ENCODE measurements around the gene SSTR3.

SSTR3 gene

GRCh38 chr22:37226514-37226913 lies 14.2 kb upstream of the SSTR3 start:
- Histone ChIP-seq H3K36me3 (ENCODE audit: control insufficient read depth in 1 of 2, insufficient read depth in 2 of 2, low read length in 2 of 2) (peaks cover 0 to 8% of the 10 kb centered on the region in 2 donors), H3K9me3 (ENCODE audit: control insufficient read depth in 1 of 2, low read length in 2 of 2) (no peaks in the 10 kb centered on the region), H3K27me3 (ENCODE audit: control insufficient read depth in 1 of 2, insufficient read depth in 2 of 2, low read length in 2 of 2) (no peaks in the 10 kb centered on the region), H3K27ac (ENCODE audit: low read depth, low read length) (no peak overlapping the region), H3K4me3 (ENCODE audit: low read depth in 1 of 2, low read length in 2 of 2) (no peak overlapping the region), H3K9ac (ENCODE audit: low read depth in 1 of 2, low read length in 2 of 2) (no peak overlapping the region), H3K4me1 (ENCODE audit: control insufficient read depth in 1 of 2, insufficient read depth in 2 of 2, low read length in 2 of 2) (peaks cover 36 to 51% of the 10 kb centered on the region in 2 donors)

GRCh38 chr22:37226087-37226486 lies 13.8 kb upstream of the SSTR3 start:
- Histone ChIP-seq H3K27ac (ENCODE audit: low read depth, low read length) (no peak overlapping the region), H3K4me3 (ENCODE audit: low read depth in 1 of 2, low read length in 2 of 2) (no peak overlapping the region), H3K9ac (ENCODE audit: low read depth in 1 of 2, low read length in 2 of 2) (no peak overlapping the region), H3K9me3 (ENCODE audit: control insufficient read depth in 1 of 2, low read length in 2 of 2) (no peaks in the 10 kb centered on the region), H3K4me1 (ENCODE audit: control insufficient read depth in 1 of 2, insufficient read depth in 2 of 2, low read length in 2 of 2) (peaks cover 36 to 47% of the 10 kb centered on the region in 2 donors), H3K36me3 (ENCODE audit: control insufficient read depth in 1 of 2, insufficient read depth in 2 of 2, low read length in 2 of 2) (peaks cover 0 to 8% of the 10 kb centered on the region in 2 donors), H3K27me3 (ENCODE audit: control insufficient read depth in 1 of 2, insufficient read depth in 2 of 2, low read length in 2 of 2) (no peaks in the 10 kb centered on the region)

GRCh38 chr22:37225481-37225880 lies 13.2 kb upstream of the SSTR3 start:
- H3K4me3 ChIP-seq (ENCODE audit: low read depth in 1 of 2, low read length in 2 of 2), result no peak overlapping the region

GRCh38 chr22:37224757-37225420 lies 12.6 kb upstream of the SSTR3 start:
- no peaks in the 10 kb centered on the region for H3K27me3 ChIP-seq (ENCODE audit: control insufficient read depth in 1 of 2, insufficient read depth in 2 of 2, low read length in 2 of 2)
- H3K4me1 ChIP-seq (ENCODE audit: control insufficient read depth in 1 of 2, insufficient read depth in 2 of 2, low read length in 2 of 2), result peaks cover 32 to 41% of the 10 kb centered on the region in 2 donors
- no peak overlapping the region for H3K9ac ChIP-seq (ENCODE audit: low read depth in 1 of 2, low read length in 2 of 2)
- H3K36me3 ChIP-seq (ENCODE audit: control insufficient read depth in 1 of 2, insufficient read depth in 2 of 2, low read length in 2 of 2), result peaks cover 0 to 4% of the 10 kb centered on the region in 2 donors
- H3K27ac ChIP-seq (ENCODE audit: low read depth, low read length), result no peak overlapping the region
- no peaks in the 10 kb centered on the region for H3K9me3 ChIP-seq (ENCODE audit: control insufficient read depth in 1 of 2, low read length in 2 of 2)
- H3K4me3 ChIP-seq (ENCODE audit: low read depth in 1 of 2, low read length in 2 of 2), result no peak overlapping the region

More at GRCh38 chr22:37225481-37225880, 13.2 kb upstream of the SSTR3 start:
- Histone ChIP-seq H3K27ac (ENCODE audit: low read depth, low read length) (no peak overlapping the region), H3K4me1 (ENCODE audit: control insufficient read depth in 1 of 2, insufficient read depth in 2 of 2, low read length in 2 of 2) (peaks cover 36 to 41% of the 10 kb centered on the region in 2 donors), H3K27me3 (ENCODE audit: control insufficient read depth in 1 of 2, insufficient read depth in 2 of 2, low read length in 2 of 2) (no peaks in the 10 kb centered on the region), H3K9me3 (ENCODE audit: control insufficient read depth in 1 of 2, low read length in 2 of 2) (no peaks in the 10 kb centered on the region), H3K9ac (ENCODE audit: low read depth in 1 of 2, low read length in 2 of 2) (no peak overlapping the region), H3K36me3 (ENCODE audit: control insufficient read depth in 1 of 2, insufficient read depth in 2 of 2, low read length in 2 of 2) (peaks cover 0 to 4% of the 10 kb centered on the region in 2 donors)

GRCh38 chr22:37223965-37224551 lies 11.8 kb upstream of the SSTR3 start:
- no peaks in the 10 kb centered on the region for H3K9me3 ChIP-seq (ENCODE audit: control insufficient read depth in 1 of 2, low read length in 2 of 2)
- H3K36me3 ChIP-seq (ENCODE audit: control insufficient read depth in 1 of 2, insufficient read depth in 2 of 2, low read length in 2 of 2), result peaks cover 0 to 4% of the 10 kb centered on the region in 2 donors
- H3K4me3 ChIP-seq (ENCODE audit: low read depth in 1 of 2, low read length in 2 of 2), result no peak overlapping the region

GRCh38 chr22:37222440-37222971 lies 10.2 kb upstream of the SSTR3 start:
- Histone ChIP-seq H3K36me3 (ENCODE audit: control insufficient read depth in 1 of 2, insufficient read depth in 2 of 2, low read length in 2 of 2) (peaks cover 0 to 4% of the 10 kb centered on the region in 2 donors), H3K4me3 (ENCODE audit: low read depth in 1 of 2, low read length in 2 of 2) (no peak overlapping the region), H3K4me1 (ENCODE audit: control insufficient read depth in 1 of 2, insufficient read depth in 2 of 2, low read length in 2 of 2) (peaks cover 12 to 30% of the 10 kb centered on the region in 2 donors), H3K9ac (ENCODE audit: low read depth in 1 of 2, low read length in 2 of 2) (no peak overlapping the region), H3K27ac (ENCODE audit: low read depth, low read length) (no peak overlapping the region), H3K27me3 (ENCODE audit: control insufficient read depth in 1 of 2, insufficient read depth in 2 of 2, low read length in 2 of 2) (no peaks in the 10 kb centered on the region), H3K9me3 (ENCODE audit: control insufficient read depth in 1 of 2, low read length in 2 of 2) (no peaks in the 10 kb centered on the region)

More at GRCh38 chr22:37223965-37224551, 11.8 kb upstream of the SSTR3 start:
- no peaks in the 10 kb centered on the region for H3K27me3 ChIP-seq (ENCODE audit: control insufficient read depth in 1 of 2, insufficient read depth in 2 of 2, low read length in 2 of 2)
- H3K4me1 ChIP-seq (ENCODE audit: control insufficient read depth in 1 of 2, insufficient read depth in 2 of 2, low read length in 2 of 2), result peaks cover 24 to 37% of the 10 kb centered on the region in 2 donors
- no peak overlapping the region for H3K9ac ChIP-seq (ENCODE audit: low read depth in 1 of 2, low read length in 2 of 2)
- no peak overlapping the region for H3K27ac ChIP-seq (ENCODE audit: low read depth, low read length)

- H3K4me1 ChIP-seq (ENCODE audit: control insufficient read depth in 1 of 2, insufficient read depth in 2 of 2, low read length in 2 of 2), result peaks cover 12 to 30% of the 10 kb centered on the region in 2 donors
- H3K27ac ChIP-seq (ENCODE audit: low read depth, low read length), result no peak overlapping the region
These were observed 9.4 kb upstream of the SSTR3 start for GRCh38 chr22:37221424-37222333.

GRCh38 chr22:37220543-37220981 lies 8.3 kb upstream of the SSTR3 start:
- Histone ChIP-seq H3K4me1 (ENCODE audit: control insufficient read depth in 1 of 2, insufficient read depth in 2 of 2, low read length in 2 of 2) (peaks cover 12 to 28% of the 10 kb centered on the region in 2 donors), H3K36me3 (ENCODE audit: control insufficient read depth in 1 of 2, insufficient read depth in 2 of 2, low read length in 2 of 2) (no peaks in the 10 kb centered on the region), H3K9ac (ENCODE audit: low read depth in 1 of 2, low read length in 2 of 2) (no peak overlapping the region), H3K4me3 (ENCODE audit: low read depth in 1 of 2, low read length in 2 of 2) (no peak overlapping the region), H3K27ac (ENCODE audit: low read depth, low read length) (no peak overlapping the region), H3K9me3 (ENCODE audit: control insufficient read depth in 1 of 2, low read length in 2 of 2) (no peaks in the 10 kb centered on the region), H3K27me3 (ENCODE audit: control insufficient read depth in 1 of 2, insufficient read depth in 2 of 2, low read length in 2 of 2) (no peaks in the 10 kb centered on the region)

More at GRCh38 chr22:37221424-37222333, 9.4 kb upstream of the SSTR3 start:
- Histone ChIP-seq H3K9ac (ENCODE audit: low read depth in 1 of 2, low read length in 2 of 2) (no peak overlapping the region), H3K9me3 (ENCODE audit: control insufficient read depth in 1 of 2, low read length in 2 of 2) (no peaks in the 10 kb centered on the region), H3K36me3 (ENCODE audit: control insufficient read depth in 1 of 2, insufficient read depth in 2 of 2, low read length in 2 of 2) (peaks cover 0 to 4% of the 10 kb centered on the region in 2 donors), H3K4me3 (ENCODE audit: low read depth in 1 of 2, low read length in 2 of 2) (no peak overlapping the region), H3K27me3 (ENCODE audit: control insufficient read depth in 1 of 2, insufficient read depth in 2 of 2, low read length in 2 of 2) (no peaks in the 10 kb centered on the region)

- Histone ChIP-seq H3K4me3 (ENCODE audit: low read depth in 1 of 2, low read length in 2 of 2) (peak overlapping the region in 1 of 2 donors; percentile 28), H3K9me3 (ENCODE audit: control insufficient read depth in 1 of 2, low read length in 2 of 2) (no peaks in the 10 kb centered on the region), H3K36me3 (ENCODE audit: control insufficient read depth in 1 of 2, insufficient read depth in 2 of 2, low read length in 2 of 2) (no peaks in the 10 kb centered on the region), H3K9ac (ENCODE audit: low read depth in 1 of 2, low read length in 2 of 2) (no peak overlapping the region), H3K4me1 (ENCODE audit: control insufficient read depth in 1 of 2, insufficient read depth in 2 of 2, low read length in 2 of 2) (peaks cover 12 to 21% of the 10 kb centered on the region in 2 donors), H3K27ac (ENCODE audit: low read depth, low read length) (no peak overlapping the region), H3K27me3 (ENCODE audit: control insufficient read depth in 1 of 2, insufficient read depth in 2 of 2, low read length in 2 of 2) (no peaks in the 10 kb centered on the region)
These were observed 7.3 kb upstream of the SSTR3 start for GRCh38 chr22:37219533-37219932.

Data from duodenal mucosa (tissue), 2 donors.